ENCODE data around the gene PTGER2. TPM values are rescaled to one million over a fixed set of nuclear protein-coding genes. Genes with fewer than 3 reads are reported as not detected.

Gene PTGER2
- total and polyA plus RNA-seq, 5 experiments from 2014 or later = 2.9 to 114 (median 58.7) TPM

- H3K27me3 Mint-ChIP-seq = peaks cover 0 to 1% (median 0%) of the 10 kb centered on the region in 5 donors
- no peak for ATAC-seq
- H3K4me1 Mint-ChIP-seq = peaks cover 26 to 77% (median 36%) of the 10 kb centered on the region in 4 donors
- POLR2A ChIA-PET = no interaction called here
- peaks cover 0 to 11% (median 6%) of the 10 kb centered on the region in 9 donors for H3K9me3 Mint-ChIP-seq
- DNase-seq = no peak
- peaks cover 6 to 35% (median 17%) of the 10 kb centered on the region in 3 donors for H3K36me3 Mint-ChIP-seq
- H3K4me3 Mint-ChIP-seq = peak overlapping the region in 3 of 10 donors; percentile 9 to 28 (median 15)
- peak overlapping the region in 2 of 10 donors; percentile 18 to 50 for H3K27ac Mint-ChIP-seq
Measured at GRCh38 chr14:52327374-52328226, 13.5 kb downstream of the PTGER2 start.

- H3K36me3 Mint-ChIP-seq = peaks cover 0 to 29% (median 10%) of the 10 kb centered on the region in 3 donors
- DNase-seq = no peak
- POLR2A ChIA-PET = no interaction called here
- peaks cover 0 to 1% (median 0%) of the 10 kb centered on the region in 5 donors for H3K27me3 Mint-ChIP-seq
- H3K4me3 Mint-ChIP-seq = peak overlapping the region in 1 of 10 donors; percentile 3
- peaks cover 26 to 77% (median 35%) of the 10 kb centered on the region in 4 donors for H3K4me1 Mint-ChIP-seq
- no peak for ATAC-seq
- peak overlapping the region in 2 of 10 donors; percentile 18 to 50 for H3K27ac Mint-ChIP-seq
- H3K9me3 Mint-ChIP-seq = peaks cover 0 to 4% (median 2%) of the 10 kb centered on the region in 9 donors
Measured at GRCh38 chr14:52328276-52328675, 14.2 kb downstream of the PTGER2 start.

GRCh38 chr14:52329678-52330369, 15.7 kb downstream of the PTGER2 start:
- POLR2A ChIA-PET = no interaction called here
- Mint-ChIP-seq H3K9me3 (peaks cover 0 to 3% (median 0%) of the 10 kb centered on the region in 9 donors), H3K4me1 (peaks cover 21 to 73% (median 29%) of the 10 kb centered on the region in 4 donors), H3K4me3 (no peak overlapping the region), H3K27ac (peak overlapping the region in 6 of 10 donors; percentile 3 to 71 (median 30)), H3K27me3 (peaks cover 0 to 1% (median 0%) of the 10 kb centered on the region in 5 donors), H3K36me3 (peaks cover 0 to 26% (median 8%) of the 10 kb centered on the region in 3 donors)
- no peak for DNase-seq
- no peak for ATAC-seq

DNA sequence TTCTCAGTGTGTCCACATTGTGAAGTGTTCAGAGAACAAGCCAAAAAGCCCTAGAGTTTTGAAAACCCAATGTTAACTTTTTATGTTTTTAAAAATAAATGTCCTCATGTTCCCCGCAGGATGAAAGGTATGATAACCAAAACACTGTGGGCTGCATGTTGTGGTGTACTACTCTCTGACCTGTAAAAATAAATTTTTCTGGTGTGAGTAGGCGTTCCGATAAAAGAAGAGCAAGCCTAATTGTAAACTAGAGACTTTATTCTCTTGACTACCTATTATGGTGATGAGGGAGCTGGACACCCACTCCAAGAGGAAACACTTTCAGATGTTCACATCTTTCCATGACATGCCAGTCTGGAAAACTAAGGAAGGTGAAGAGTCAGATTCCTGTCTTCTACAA, 18.2 kb downstream of the PTGER2 start:
- H3K4me3 Mint-ChIP-seq = no peak overlapping the region
- DNase-seq (no peak), ATAC-seq (no peak)
- peaks cover 0 to 16% (median 8%) of the 10 kb centered on the region in 3 donors for H3K36me3 Mint-ChIP-seq
- peaks cover 11 to 49% (median 12%) of the 10 kb centered on the region in 4 donors for H3K4me1 Mint-ChIP-seq
- POLR2A ChIA-PET = no interaction called here
- peaks cover 0 to 1% (median 0%) of the 10 kb centered on the region in 5 donors for H3K27me3 Mint-ChIP-seq
- peaks cover 0 to 3% (median 0%) of the 10 kb centered on the region in 9 donors for H3K9me3 Mint-ChIP-seq
- peak overlapping the region in 2 of 10 donors; percentile 16 to 47 for H3K27ac Mint-ChIP-seq

GRCh38 chr14:52333108-52333507, 19.0 kb downstream of the PTGER2 start:
- Mint-ChIP-seq H3K27ac (peak overlapping the region in 2 of 10 donors; percentile 12 to 52), H3K4me1 (peaks cover 6 to 43% (median 7%) of the 10 kb centered on the region in 4 donors)
- POLR2A ChIA-PET = no interaction called here

GRCh38 chr14:52333823-52334657, 19.9 kb downstream of the PTGER2 start:
- Mint-ChIP-seq H3K27me3 (peaks cover 0 to 1% (median 0%) of the 10 kb centered on the region in 5 donors), H3K36me3 (peaks cover 0 to 8% (median 0%) of the 10 kb centered on the region in 3 donors), H3K9me3 (peaks cover 0 to 3% (median 0%) of the 10 kb centered on the region in 9 donors), H3K27ac (peak overlapping the region in 4 of 10 donors; percentile 12 to 58 (median 46)), H3K4me3 (no peak overlapping the region), H3K4me1 (peaks cover 6 to 41% (median 8%) of the 10 kb centered on the region in 4 donors)
- POLR2A ChIA-PET = no interaction called here
- no peak for ATAC-seq
- no peak for DNase-seq

More at GRCh38 chr14:52333108-52333507, 19.0 kb downstream of the PTGER2 start:
- DNase-seq (no peak), ATAC-seq (no peak)
- peaks cover 0 to 3% (median 0%) of the 10 kb centered on the region in 9 donors for H3K9me3 Mint-ChIP-seq
- peaks cover 0 to 1% (median 0%) of the 10 kb centered on the region in 5 donors for H3K27me3 Mint-ChIP-seq
- H3K4me3 Mint-ChIP-seq = no peak overlapping the region
- peaks cover 0 to 9% (median under 1%) of the 10 kb centered on the region in 3 donors for H3K36me3 Mint-ChIP-seq

- no peak for ATAC-seq
- no peaks in the 10 kb centered on the region for H3K9me3 Mint-ChIP-seq
- no peak for DNase-seq
- no peak overlapping the region for H3K27ac Mint-ChIP-seq
- H3K4me1 Mint-ChIP-seq = peaks cover 6 to 31% (median 9%) of the 10 kb centered on the region in 4 donors
- H3K36me3 Mint-ChIP-seq = no peaks in the 10 kb centered on the region
- H3K4me3 Mint-ChIP-seq = no peak overlapping the region
- POLR2A ChIA-PET = interaction anchor here (0.7 kb wide), 1 partner anchor 22 kb away, joined by 4 read pairs; the partner anchor contains the start of gene PTGER2
- no peaks in the 10 kb centered on the region for H3K27me3 Mint-ChIP-seq
Measured at GRCh38 chr14:52336241-52336640, 22.1 kb downstream of the PTGER2 start.

DNA sequence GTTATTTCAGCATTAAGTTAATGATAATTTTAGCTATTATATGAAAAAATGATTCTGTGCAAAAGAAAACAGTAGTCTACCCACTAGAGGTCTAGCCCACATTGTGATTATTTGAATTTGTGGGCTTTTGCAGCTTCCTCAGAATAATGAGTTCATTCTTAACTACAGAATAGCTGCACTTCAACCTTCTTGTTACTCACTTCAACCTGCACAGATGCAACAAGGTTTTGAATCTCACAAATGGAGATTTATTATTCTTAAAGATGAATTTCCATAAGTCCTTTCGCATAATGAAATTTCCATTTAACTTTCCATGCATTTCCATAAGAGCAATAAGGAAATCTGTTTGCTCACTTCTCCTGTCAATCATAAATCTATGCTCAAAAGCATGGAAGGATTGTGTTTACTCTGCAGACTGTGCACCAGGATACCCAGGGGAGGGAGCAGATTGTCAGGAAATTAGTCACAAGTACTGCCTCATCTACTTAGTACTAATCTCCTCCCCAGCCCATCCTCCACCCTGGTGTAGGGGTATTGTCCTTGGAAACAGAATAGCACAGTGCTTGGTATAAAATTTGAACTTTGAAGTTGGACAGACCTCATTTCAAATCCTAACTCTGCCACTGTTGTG, 24.1 kb downstream of the PTGER2 start:
- Mint-ChIP-seq H3K36me3 (no peaks in the 10 kb centered on the region), H3K4me3 (no peak overlapping the region), H3K27me3 (no peaks in the 10 kb centered on the region), H3K27ac (no peak overlapping the region), H3K9me3 (no peaks in the 10 kb centered on the region), H3K4me1 (peaks cover 6 to 18% (median 7%) of the 10 kb centered on the region in 4 donors)
- no peak for DNase-seq
- POLR2A ChIA-PET = no interaction called here
- no peak for ATAC-seq

- H3K9me3 Mint-ChIP-seq = peaks cover 0 to 2% (median 0%) of the 10 kb centered on the region in 9 donors
- POLR2A ChIA-PET = no interaction called here
Measured at GRCh38 chr14:52339262-52339661, 25.1 kb downstream of the PTGER2 start.

GRCh38 chr14:52342849-52343596, 28.9 kb downstream of the PTGER2 start:
- H3K27ac Mint-ChIP-seq = no peak overlapping the region
- ATAC-seq (no peak), DNase-seq (no peak)
- H3K4me3 Mint-ChIP-seq = no peak overlapping the region
- POLR2A ChIA-PET = interaction anchor here (0.6 kb wide), 1 partner anchor 347 kb away, joined by 3 read pairs; no protein-coding TSS in a partner anchor
- peaks cover 0 to 2% (median 0%) of the 10 kb centered on the region in 3 donors for H3K36me3 Mint-ChIP-seq
- H3K9me3 Mint-ChIP-seq = peaks cover 0 to 2% (median 0%) of the 10 kb centered on the region in 9 donors
- peaks cover 0 to 3% (median 0%) of the 10 kb centered on the region in 5 donors for H3K27me3 Mint-ChIP-seq
- peaks cover 0 to 10% (median 4%) of the 10 kb centered on the region in 4 donors for H3K4me1 Mint-ChIP-seq

More at GRCh38 chr14:52339262-52339661, 25.1 kb downstream of the PTGER2 start:
- Mint-ChIP-seq H3K4me1 (peaks cover 0 to 10% (median 6%) of the 10 kb centered on the region in 4 donors), H3K27me3 (no peaks in the 10 kb centered on the region), H3K4me3 (no peak overlapping the region), H3K36me3 (no peaks in the 10 kb centered on the region), H3K27ac (no peak overlapping the region)
- no peak for DNase-seq
- no peak for ATAC-seq

DNA sequence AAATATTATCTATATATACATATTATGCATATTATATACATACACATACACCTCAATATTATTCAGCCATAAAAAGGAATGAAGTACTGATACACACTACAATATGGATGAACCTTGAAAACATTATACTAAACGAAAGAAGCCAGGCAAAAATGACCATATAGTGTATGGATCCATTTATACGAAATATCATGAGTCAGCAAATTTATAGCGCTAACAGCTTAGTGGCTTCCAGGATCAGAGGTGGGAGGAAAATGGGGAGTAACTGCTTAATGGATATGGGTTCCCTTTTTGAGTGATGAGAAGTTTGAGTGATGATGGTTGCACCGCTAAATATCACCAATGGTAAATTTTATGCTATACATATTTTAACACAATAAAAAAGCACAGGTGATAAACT, 32.7 kb downstream of the PTGER2 start:
- Mint-ChIP-seq H3K9me3 (peaks cover 0 to 2% (median 0%) of the 10 kb centered on the region in 9 donors), H3K4me1 (peaks cover 16 to 30% (median 24%) of the 10 kb centered on the region in 4 donors), H3K36me3 (peaks cover 0 to 2% (median 0%) of the 10 kb centered on the region in 3 donors), H3K4me3 (no peak overlapping the region), H3K27ac (no peak overlapping the region), H3K27me3 (peaks cover 0 to 3% (median 0%) of the 10 kb centered on the region in 5 donors)
- DNase-seq = no peak
- ATAC-seq = no peak
- POLR2A ChIA-PET = no interaction called here
